WTC11 (cell line): ENCODE data around the gene DHRS9. TPM values are rescaled to one million over a fixed set of nuclear protein-coding genes. Genes with fewer than 3 reads are reported as not detected.

Source experiments
- ATAC-seq: fragments of 200-7000 bp; cut with Tn5 transposase; 2 replicates; pipeline ENCODE4 v1.10.0; 2021; ENCODE audit warnings: mild to moderate bottlenecking, moderate library complexity
- CTCF ChIA-PET: fragments of 300-600 bp; sonication (Branson Sonifier 250); formaldehyde crosslinking; loops from one replicate; lab custom pipeline; 2021; ENCODE audit warnings: antibody characterized with exemption; lab: Charles Lee
- POLR2A ChIA-PET: fragments of 350-600 bp; sonication (Branson Sonifier 250); formaldehyde crosslinking; loops from one replicate; lab custom pipeline; 2021; ENCODE audit warnings: antibody characterized with exemption; lab: Charles Lee
- DNase-seq: peaks from one replicate; pipeline ENCODE4 v3.0.0; 2021; ENCODE audit warnings: low spot score
- H3K27ac Mint-ChIP-seq: 2 replicates; pipeline ENCODE4 v1.8.0; 2021; ENCODE audit warnings: mixed read lengths
- H3K27me3 Mint-ChIP-seq: 2 replicates; pipeline ENCODE4 v1.8.0; 2021; ENCODE audit warnings: low read depth, mild to moderate bottlenecking, moderate library complexity, mixed read lengths
- H3K36me3 Mint-ChIP-seq: 2 replicates; pipeline ENCODE4 v1.8.0; 2021; ENCODE audit warnings: mixed read lengths
- H3K4me1 Mint-ChIP-seq: 2 replicates; pipeline ENCODE4 v1.8.0; 2022; ENCODE audit warnings: mixed read lengths
- H3K4me3 Mint-ChIP-seq: 2 replicates; pipeline ENCODE4 v1.8.0; 2021; ENCODE audit warnings: mild to moderate bottlenecking, moderate library complexity, mixed read lengths
- H3K9me3 Mint-ChIP-seq: 2 replicates; pipeline ENCODE4 v1.8.0; 2021; ENCODE audit warnings: mixed read lengths
- ATF3 ChIP-seq: sonication (generic); formaldehyde crosslinking; conservative IDR thresholded peaks from 2 replicates; pipeline ENCODE4 v1.8.1; 2022; ENCODE audit warnings: mild to moderate bottlenecking, missing genetic modification reagents
- CBFB ChIP-seq: sonication (generic); formaldehyde crosslinking; IDR thresholded peaks from 2 replicates; pipeline ENCODE4 v1.8.1; 2022; ENCODE audit warnings: mild to moderate bottlenecking, low read depth, missing genetic modification reagents
- E2F5 ChIP-seq: sonication (generic); formaldehyde crosslinking; IDR thresholded peaks from 2 replicates; pipeline ENCODE4 v1.8.1; 2022; ENCODE audit warnings: mild to moderate bottlenecking, moderate library complexity, missing genetic modification reagents
- JUN ChIP-seq: sonication (generic); formaldehyde crosslinking; IDR thresholded peaks from 2 replicates; pipeline ENCODE4 v1.8.0; 2023; ENCODE audit warnings: mild to moderate bottlenecking, missing genetic modification reagents
- MLX ChIP-seq: sonication (generic); formaldehyde crosslinking; IDR thresholded peaks from 2 replicates; pipeline ENCODE4 v1.8.1; 2023; ENCODE audit warnings: mild to moderate bottlenecking, missing genetic modification reagents, moderate library complexity
- NR1H2 ChIP-seq: sonication (generic); formaldehyde crosslinking; IDR thresholded peaks from 2 replicates; pipeline ENCODE4 v1.9.0; 2021; ENCODE audit warnings: mild to moderate bottlenecking, moderate library complexity, missing genetic modification reagents
- NR3C1 ChIP-seq: sonication (generic); formaldehyde crosslinking; conservative IDR thresholded peaks from 2 replicates; pipeline ENCODE4 v1.8.1; 2023; ENCODE audit warnings: low read depth, mild to moderate bottlenecking, missing genetic modification reagents
- PRRX2 ChIP-seq: fragments of 250-450 bp; sonication (Bioruptor Pico); IDR thresholded peaks from 2 replicates; pipeline ENCODE4 v1.8.0; 2021; ENCODE audit warnings: mild to moderate bottlenecking
- RELA ChIP-seq: sonication (generic); formaldehyde crosslinking; IDR thresholded peaks from 2 replicates; pipeline ENCODE4 v1.8.1; 2022; ENCODE audit warnings: missing genetic modification reagents, mild to moderate bottlenecking, borderline replicate concordance
- USF2 ChIP-seq: sonication (generic); formaldehyde crosslinking; IDR thresholded peaks from 2 replicates; pipeline ENCODE4 v1.8.1; 2023; ENCODE audit warnings: mild to moderate bottlenecking, missing genetic modification reagents, moderate library complexity
- ZBTB21 ChIP-seq: sonication (generic); formaldehyde crosslinking; IDR thresholded peaks from 2 replicates; pipeline ENCODE4 v1.8.1; 2023; ENCODE audit warnings: mild to moderate bottlenecking, missing genetic modification reagents, borderline replicate concordance
- ZNF121 ChIP-seq: sonication (generic); formaldehyde crosslinking; IDR thresholded peaks from 2 replicates; pipeline ENCODE4 v1.8.0; 2023; ENCODE audit warnings: missing genetic modification reagents
- ZNF396 ChIP-seq: fragments of 250-450 bp; sonication (Bioruptor Pico); IDR thresholded peaks from 2 replicates; pipeline ENCODE4 v1.8.0; 2021; ENCODE audit warnings: mild to moderate bottlenecking, moderate library complexity, borderline replicate concordance
- total RNA-seq: library from RNA; stranded (reverse); gene quantifications from 3 replicates; pipeline ENCODE4 v1.2.3, GENCODE V29; 2021
- TF ChIP-seq, protein P1 (sequence below): sonication (generic); formaldehyde crosslinking; IDR thresholded peaks from 2 replicates; pipeline ENCODE4 v1.8.0; 2023; ENCODE audit warnings: missing genetic modification reagents, mild to moderate bottlenecking, borderline replicate concordance
- TF ChIP-seq, protein P2 (sequence below): sonication (generic); formaldehyde crosslinking; IDR thresholded peaks from 2 replicates; pipeline ENCODE4 v1.8.0; 2022; ENCODE audit warnings: missing genetic modification reagents
- TF ChIP-seq, protein P3 (sequence below): fragments of 250-450 bp; sonication (Bioruptor Pico); IDR thresholded peaks from 2 replicates; pipeline ENCODE4 v2.1.2; 2022; ENCODE audit warnings: mild to moderate bottlenecking, moderate library complexity

The DHRS9 gene
- total RNA-seq, 1 experiment from 2014 or later, result not detected

DNA sequence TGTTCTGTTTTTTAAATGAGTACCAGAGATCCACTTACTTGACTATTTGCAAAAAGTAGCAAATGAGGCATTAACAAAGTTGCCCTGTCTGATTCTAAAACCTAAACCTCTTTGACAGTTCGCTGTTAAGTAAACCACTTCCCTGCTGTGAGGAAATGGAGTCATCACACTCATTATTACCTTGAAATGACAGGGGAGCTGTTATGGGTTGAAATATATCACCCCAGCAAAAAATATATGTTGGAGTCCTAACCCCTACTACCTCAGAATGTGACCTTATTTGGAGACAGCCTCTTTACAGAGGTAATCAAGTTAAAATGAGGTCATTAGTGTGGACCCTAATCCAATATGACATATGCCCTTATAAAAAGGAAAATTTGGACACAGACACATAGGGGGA, 36.1 kb downstream of the DHRS9 start:
- DNase-seq (no peak), ATAC-seq (no peak)
- Mint-ChIP-seq H3K4me1 (peaks cover 9% of the 10 kb centered on the region), H3K36me3 (no peaks in the 10 kb centered on the region), H3K27ac (no peak overlapping the region), H3K9me3 (no peaks in the 10 kb centered on the region), H3K27me3 (peaks cover 2% of the 10 kb centered on the region; the same call in 1 of the 2 replicates), H3K4me3 (no peak overlapping the region)
- POLR2A ChIA-PET, result no interaction called here
- TF ChIP-seq E2F5 (CRISPR knock-in tag), result no peak
- TF ChIP-seq PRRX2 (CRISPR knock-in tag), result no peak
- TF ChIP-seq ZNF121, result no peak
- TF ChIP-seq, protein P1, sequence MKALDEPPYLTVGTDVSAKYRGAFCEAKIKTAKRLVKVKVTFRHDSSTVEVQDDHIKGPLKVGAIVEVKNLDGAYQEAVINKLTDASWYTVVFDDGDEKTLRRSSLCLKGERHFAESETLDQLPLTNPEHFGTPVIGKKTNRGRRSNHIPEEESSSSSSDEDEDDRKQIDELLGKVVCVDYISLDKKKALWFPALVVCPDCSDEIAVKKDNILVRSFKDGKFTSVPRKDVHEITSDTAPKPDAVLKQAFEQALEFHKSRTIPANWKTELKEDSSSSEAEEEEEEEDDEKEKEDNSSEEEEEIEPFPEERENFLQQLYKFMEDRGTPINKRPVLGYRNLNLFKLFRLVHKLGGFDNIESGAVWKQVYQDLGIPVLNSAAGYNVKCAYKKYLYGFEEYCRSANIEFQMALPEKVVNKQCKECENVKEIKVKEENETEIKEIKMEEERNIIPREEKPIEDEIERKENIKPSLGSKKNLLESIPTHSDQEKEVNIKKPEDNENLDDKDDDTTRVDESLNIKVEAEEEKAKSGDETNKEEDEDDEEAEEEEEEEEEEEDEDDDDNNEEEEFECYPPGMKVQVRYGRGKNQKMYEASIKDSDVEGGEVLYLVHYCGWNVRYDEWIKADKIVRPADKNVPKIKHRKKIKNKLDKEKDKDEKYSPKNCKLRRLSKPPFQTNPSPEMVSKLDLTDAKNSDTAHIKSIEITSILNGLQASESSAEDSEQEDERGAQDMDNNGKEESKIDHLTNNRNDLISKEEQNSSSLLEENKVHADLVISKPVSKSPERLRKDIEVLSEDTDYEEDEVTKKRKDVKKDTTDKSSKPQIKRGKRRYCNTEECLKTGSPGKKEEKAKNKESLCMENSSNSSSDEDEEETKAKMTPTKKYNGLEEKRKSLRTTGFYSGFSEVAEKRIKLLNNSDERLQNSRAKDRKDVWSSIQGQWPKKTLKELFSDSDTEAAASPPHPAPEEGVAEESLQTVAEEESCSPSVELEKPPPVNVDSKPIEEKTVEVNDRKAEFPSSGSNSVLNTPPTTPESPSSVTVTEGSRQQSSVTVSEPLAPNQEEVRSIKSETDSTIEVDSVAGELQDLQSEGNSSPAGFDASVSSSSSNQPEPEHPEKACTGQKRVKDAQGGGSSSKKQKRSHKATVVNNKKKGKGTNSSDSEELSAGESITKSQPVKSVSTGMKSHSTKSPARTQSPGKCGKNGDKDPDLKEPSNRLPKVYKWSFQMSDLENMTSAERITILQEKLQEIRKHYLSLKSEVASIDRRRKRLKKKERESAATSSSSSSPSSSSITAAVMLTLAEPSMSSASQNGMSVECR (CRISPR knock-in tag), result no peak
- TF ChIP-seq CBFB, result no peak
- TF ChIP-seq, protein P2, sequence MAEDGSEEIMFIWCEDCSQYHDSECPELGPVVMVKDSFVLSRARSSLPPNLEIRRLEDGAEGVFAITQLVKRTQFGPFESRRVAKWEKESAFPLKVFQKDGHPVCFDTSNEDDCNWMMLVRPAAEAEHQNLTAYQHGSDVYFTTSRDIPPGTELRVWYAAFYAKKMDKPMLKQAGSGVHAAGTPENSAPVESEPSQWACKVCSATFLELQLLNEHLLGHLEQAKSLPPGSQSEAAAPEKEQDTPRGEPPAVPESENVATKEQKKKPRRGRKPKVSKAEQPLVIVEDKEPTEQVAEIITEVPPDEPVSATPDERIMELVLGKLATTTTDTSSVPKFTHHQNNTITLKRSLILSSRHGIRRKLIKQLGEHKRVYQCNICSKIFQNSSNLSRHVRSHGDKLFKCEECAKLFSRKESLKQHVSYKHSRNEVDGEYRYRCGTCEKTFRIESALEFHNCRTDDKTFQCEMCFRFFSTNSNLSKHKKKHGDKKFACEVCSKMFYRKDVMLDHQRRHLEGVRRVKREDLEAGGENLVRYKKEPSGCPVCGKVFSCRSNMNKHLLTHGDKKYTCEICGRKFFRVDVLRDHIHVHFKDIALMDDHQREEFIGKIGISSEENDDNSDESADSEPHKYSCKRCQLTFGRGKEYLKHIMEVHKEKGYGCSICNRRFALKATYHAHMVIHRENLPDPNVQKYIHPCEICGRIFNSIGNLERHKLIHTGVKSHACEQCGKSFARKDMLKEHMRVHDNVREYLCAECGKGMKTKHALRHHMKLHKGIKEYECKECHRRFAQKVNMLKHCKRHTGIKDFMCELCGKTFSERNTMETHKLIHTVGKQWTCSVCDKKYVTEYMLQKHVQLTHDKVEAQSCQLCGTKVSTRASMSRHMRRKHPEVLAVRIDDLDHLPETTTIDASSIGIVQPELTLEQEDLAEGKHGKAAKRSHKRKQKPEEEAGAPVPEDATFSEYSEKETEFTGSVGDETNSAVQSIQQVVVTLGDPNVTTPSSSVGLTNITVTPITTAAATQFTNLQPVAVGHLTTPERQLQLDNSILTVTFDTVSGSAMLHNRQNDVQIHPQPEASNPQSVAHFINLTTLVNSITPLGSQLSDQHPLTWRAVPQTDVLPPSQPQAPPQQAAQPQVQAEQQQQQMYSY (CRISPR knock-in tag), result no peak
- no peak for TF ChIP-seq ZBTB21 (CRISPR knock-in tag)
- TF ChIP-seq, protein P3, sequence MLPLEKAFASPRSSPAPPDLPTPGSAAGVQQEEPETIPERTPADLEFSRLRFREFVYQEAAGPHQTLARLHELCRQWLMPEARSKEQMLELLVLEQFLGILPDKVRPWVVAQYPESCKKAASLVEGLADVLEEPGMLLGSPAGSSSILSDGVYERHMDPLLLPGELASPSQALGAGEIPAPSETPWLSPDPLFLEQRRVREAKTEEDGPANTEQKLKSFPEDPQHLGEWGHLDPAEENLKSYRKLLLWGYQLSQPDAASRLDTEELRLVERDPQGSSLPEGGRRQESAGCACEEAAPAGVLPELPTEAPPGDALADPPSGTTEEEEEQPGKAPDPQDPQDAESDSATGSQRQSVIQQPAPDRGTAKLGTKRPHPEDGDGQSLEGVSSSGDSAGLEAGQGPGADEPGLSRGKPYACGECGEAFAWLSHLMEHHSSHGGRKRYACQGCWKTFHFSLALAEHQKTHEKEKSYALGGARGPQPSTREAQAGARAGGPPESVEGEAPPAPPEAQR (CRISPR knock-in tag), result no peak
- no peak for TF ChIP-seq ZNF396 (CRISPR knock-in tag)
- no peak for TF ChIP-seq MLX (CRISPR knock-in tag)
- TF ChIP-seq USF2, result no peak
- no peak for TF ChIP-seq NR1H2 (CRISPR knock-in tag)
- no peak for TF ChIP-seq RELA
- TF ChIP-seq NR3C1 (CRISPR knock-in tag), result no peak
- TF ChIP-seq ATF3 (CRISPR knock-in tag), result no peak
- no peak for TF ChIP-seq JUN (CRISPR knock-in tag)
- CTCF ChIA-PET, result interaction anchor here (0.8 kb wide), 1 partner anchor 9 kb away, joined by 3 read pairs; no protein-coding TSS in a partner anchor
